Gastrocnemius medialis (tissue), 4 donors: ENCODE data around the gene PLB1.

Experiments
- CTCF ChIP-seq, 5 experiments: fragments of 450-650 bp in 3 of 5; fragments of 200-600 bp in 2 of 5; sonication (generic) in 2 of 5; IDR thresholded peaks in 4 of 5; conservative IDR thresholded peaks in 1 of 5; 1 replicate in 4 of 5; 2 replicates in 1 of 5; pipeline ENCODE4 v1.5.1; 2016 to 2019; ENCODE audit warnings: antibody characterized with exemption in 5 of 5, mild to moderate bottlenecking in 3 of 5, moderate library complexity in 3 of 5
- POLR2A ChIP-seq, 2 donors: fragments of 450-650 bp; IDR thresholded peaks; one replicate each; pipeline ENCODE4 v1.6.1; 2017; ENCODE audit warnings: antibody characterized with exemption in 2 of 2, mild to moderate bottlenecking in 2 of 2, moderate library complexity in 2 of 2

DNA sequence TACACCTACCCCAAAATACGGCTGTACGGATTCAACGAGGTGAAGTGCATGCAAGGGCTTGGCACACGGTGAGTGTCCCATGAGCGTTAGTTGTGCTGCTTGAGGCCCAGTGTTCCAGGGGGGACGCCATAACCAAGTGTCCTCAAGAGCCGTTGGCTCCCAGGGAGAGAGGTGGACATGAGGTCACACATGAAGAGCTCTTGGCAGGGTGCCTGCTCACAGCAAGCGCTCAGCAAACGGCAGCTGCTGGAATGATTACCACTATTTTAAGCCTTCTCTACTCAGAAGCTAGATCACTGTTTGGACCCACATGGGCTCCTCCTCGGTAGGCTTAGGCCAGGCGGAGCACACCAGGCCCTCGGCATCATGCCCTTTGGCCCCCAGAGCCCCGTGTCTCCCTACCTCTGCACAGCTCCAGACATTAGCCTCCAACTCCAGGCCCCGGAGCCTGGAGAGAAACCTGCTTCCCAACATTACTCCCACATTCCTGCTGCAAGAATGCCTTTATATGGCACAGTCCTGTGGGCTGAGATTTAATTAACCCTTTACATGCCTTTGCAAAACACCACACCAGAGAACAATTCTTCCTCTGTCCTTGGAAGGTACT is 187.3 kb downstream of the PLB1 start:
- no peak for TF ChIP-seq POLR2A (IDR thresholded peaks at IDR 0.05)
- no peak for TF ChIP-seq CTCF (IDR thresholded peaks at IDR 0.05 in 4 of 5, conservative IDR thresholded peaks at IDR 0.05 in 1 of 5)
